Stomach (tissue), 9 donors: ENCODE data around the gene CEP85. TPM values are rescaled to one million over a fixed set of nuclear protein-coding genes. Genes with fewer than 3 reads are reported as not detected.
A peak's percentile ranks its signal among the peaks of the same experiment; 100 is the strongest.
"Not testable (repeated sequence)": the region's sequence is repeated elsewhere in the genome, so short reads cannot be mapped to it uniquely, and the experiment has no call there.

Source experiments
- DNase-seq, 2 donors: peaks; one replicate each; pipeline versions ENCODE4 v3.0.0 to v3.0.0-alpha.2; 2013 to 2019
- H3K27ac ChIP-seq, 5 donors: fragments of 200-600 bp in 4 of 5; sonication (generic) in 4 of 5; one replicate each; pipeline ENCODE4 v1.5.1; 2013 to 2019; ENCODE audit warnings: mild to moderate bottlenecking in 1 of 5, moderate library complexity in 1 of 5
- H3K27me3 ChIP-seq, 3 donors: fragments of 200-600 bp; sonication (generic); one replicate each; pipeline ENCODE4 v1.5.1; 2017 to 2019; ENCODE audit warnings: mixed run types in 1 of 3
- H3K36me3 ChIP-seq, 4 donors: fragments of 200-600 bp; sonication (generic); 1 replicate in 3 of 4; 2 replicates in 1 of 4; pipeline ENCODE4 v1.5.1; 2016 to 2019
- H3K4me1 ChIP-seq, 4 donors: fragments of 200-600 bp; sonication (generic); one replicate each; pipeline ENCODE4 v1.5.1; 2016 to 2019
- H3K4me3 ChIP-seq, 4 donors: fragments of 200-600 bp; sonication (generic) in 3 of 4; one replicate each; pipeline ENCODE4 v1.5.1; 2016 to 2019; ENCODE audit warnings: mild to moderate bottlenecking in 1 of 4
- H3K9me3 ChIP-seq, 4 donors: fragments of 200-600 bp; sonication (generic); one replicate each; pipeline ENCODE4 v1.5.1; 2016 to 2019
- CTCF ChIP-seq, 7 experiments: fragments of 450-650 bp in 4 of 7; fragments of 200-600 bp in 3 of 7; sonication (generic) in 3 of 7; IDR thresholded peaks; one replicate each; pipeline ENCODE4 v1.5.1; 2016 to 2019; ENCODE audit warnings: antibody characterized with exemption in 7 of 7, control low read depth in 2 of 7, mild to moderate bottlenecking in 1 of 7
- EP300 ChIP-seq: sonication (generic); formaldehyde crosslinking; IDR thresholded peaks from one replicate; pipeline ENCODE4 v1.6.1; 2017; ENCODE audit warnings: antibody characterized with exemption
- POLR2A ChIP-seq, 4 donors: fragments of 450-650 bp; IDR thresholded peaks; one replicate each; pipeline ENCODE4 v1.6.1; 2016; ENCODE audit warnings: antibody characterized with exemption in 4 of 4, control low read depth in 2 of 4, mild to moderate bottlenecking in 1 of 4, moderate library complexity in 1 of 4
- POLR2AphosphoS5 ChIP-seq, 3 donors: sonication (generic); formaldehyde crosslinking; IDR thresholded peaks; one replicate each; pipeline ENCODE4 v1.6.1; 2016; ENCODE audit warnings: antibody characterized with exemption in 3 of 3
- WGBS, 5 donors: extraction: QIAGEN DNeasy Blood & Tissue Kit in 3 of 5; methylation state at CpG; one replicate each; pipeline versions ENCODE4 v1.1.5 to v1.1.7; 2013 to 2018; 5-methylcytosine and 5-hydroxymethylcytosine counted together
- intact Hi-C: fragments of 100-400 bp; cut with DNase I; formaldehyde crosslinking; loops from one replicate; pipeline ENCODE4 v1.15.1; 2023; ENCODE audit warnings: low total_unique reads
- polyA plus RNA-seq, 3 donors: library from polyadenylated mRNA; stranded (reverse); fragments of 200-250 nt; gene quantifications; one replicate each; pipeline ENCODE4 v1.2.3, GENCODE V29; 2013
- total RNA-seq, 5 donors: library from RNA; depleted of rRNA; stranded (reverse); fragments of >200 nt; gene quantifications; one replicate each; pipeline versions ENCODE4 v1.1.0 to v1.2.3, GENCODE V29; 2014 to 2016
- donor health status: healthy with polysubstance abuse.
- donor health status: Bipolar disorder and iron deficiency.
- donor health status: healthy.

Gene CEP85
- total and polyA plus RNA-seq, 8 donors: 0.58 to 21.0 (median 5.9) TPM

GRCh38 chr1:26290122-26290881 is 56.3 kb downstream of the CEP85 start:
- Histone ChIP-seq H3K36me3 (peaks cover 0 to 5% (median 1%) of the 10 kb centered on the region in 4 donors), H3K27me3 (no peaks in the 10 kb centered on the region), H3K4me1 (peaks cover 15 to 70% (median 29%) of the 10 kb centered on the region in 4 donors), H3K9me3 (no peaks in the 10 kb centered on the region), H3K27ac (peak overlapping the region; percentile 41 to 100 (median 67)), H3K4me3 (no peak overlapping the region)
- intact Hi-C loops: no loop called here
- WGBS, 5 donors: 70 to 91% (median 74%) methylated on average over 9 to 11 of the region's 11 CpGs
- peak in 1 of 2 donors; percentile 19 for DNase-seq
- TF ChIP-seq POLR2AphosphoS5 (IDR thresholded peaks at IDR 0.05): no peak
- no peak for TF ChIP-seq CTCF (IDR thresholded peaks at IDR 0.05)
- no peak for TF ChIP-seq POLR2A (IDR thresholded peaks at IDR 0.05)
- no peak for TF ChIP-seq EP300

- Histone ChIP-seq H3K27me3 (no peaks in the 10 kb centered on the region), H3K36me3 (peaks cover 0 to 8% (median 3%) of the 10 kb centered on the region in 4 donors), H3K4me1 (peaks cover 12 to 65% (median 24%) of the 10 kb centered on the region in 4 donors), H3K4me3 (no peak overlapping the region), H3K27ac (peak overlapping the region; percentile 40 to 100 (median 67)), H3K9me3 (no peaks in the 10 kb centered on the region)
- no peak for TF ChIP-seq POLR2AphosphoS5 (IDR thresholded peaks at IDR 0.05)
- 70 to 85% (median 82%) methylated on average over 9 to 11 of the region's 11 CpGs for WGBS, 5 donors
- peak in 1 of 2 donors; percentile 21 for DNase-seq
- intact Hi-C loops: no loop called here
Measured at GRCh38 chr1:26290882-26291261, 56.9 kb downstream of the CEP85 start.

- 92 to 97% (median 96%) methylated on average over 3 of the region's 3 CpGs; no CpG with 5 or more reads in 1 of the 5 donors for WGBS, 5 donors
Measured at GRCh38 chr1:26291433-26291832, 57.4 kb downstream of the CEP85 start.

GRCh38 chr1:26291939-26292338 is 57.9 kb downstream of the CEP85 start:
- no peaks in the 10 kb centered on the region for H3K27me3 ChIP-seq
- no peak for DNase-seq
- no peak overlapping the region for H3K27ac ChIP-seq
- no peak overlapping the region for H3K4me3 ChIP-seq
- H3K4me1 ChIP-seq: peaks cover 12 to 54% (median 20%) of the 10 kb centered on the region in 4 donors
- intact Hi-C loops: no loop called here
- H3K36me3 ChIP-seq: peaks cover 0 to 19% (median 8%) of the 10 kb centered on the region in 4 donors
- H3K9me3 ChIP-seq: no peaks in the 10 kb centered on the region
- TF ChIP-seq EP300 (no peak), POLR2AphosphoS5 (IDR thresholded peaks at IDR 0.05) (no peak)
- 90 to 98% (median 92%) methylated on average over 4 of the region's 4 CpGs for WGBS, 5 donors

More at GRCh38 chr1:26291433-26291832, 57.4 kb downstream of the CEP85 start:
- TF ChIP-seq POLR2A (IDR thresholded peaks at IDR 0.05): no peak
- Histone ChIP-seq H3K4me3 (no peak overlapping the region), H3K27me3 (no peaks in the 10 kb centered on the region), H3K4me1 (peaks cover 12 to 59% (median 21%) of the 10 kb centered on the region in 4 donors), H3K27ac (peak overlapping the region; percentile 23 to 100 (median 67)), H3K9me3 (no peaks in the 10 kb centered on the region), H3K36me3 (peaks cover 0 to 14% (median 5%) of the 10 kb centered on the region in 4 donors)
- DNase-seq: no peak
- intact Hi-C loops: no loop called here

- intact Hi-C loops, H3K9me3 ChIP-seq, H3K27me3 ChIP-seq, DNase-seq, H3K27ac ChIP-seq, H3K4me3 ChIP-seq: not testable (repeated sequence)
- Histone ChIP-seq H3K4me1 (peaks cover 12 to 46% (median 20%) of the 10 kb centered on the region in 4 donors), H3K36me3 (peaks cover 0 to 27% (median 12%) of the 10 kb centered on the region in 4 donors)
- WGBS, 5 donors: 86 to 98% (median 89%) methylated on average over 5 of the region's 5 CpGs
Measured at GRCh38 chr1:26292735-26293134, 58.7 kb downstream of the CEP85 start.

- TF ChIP-seq POLR2A (IDR thresholded peaks at IDR 0.05): no peak
- no peak for TF ChIP-seq POLR2AphosphoS5 (IDR thresholded peaks at IDR 0.05)
- Histone ChIP-seq H3K9me3 (no peaks in the 10 kb centered on the region), H3K36me3 (peaks cover 0 to 27% (median 12%) of the 10 kb centered on the region in 4 donors), H3K27ac (no peak overlapping the region), H3K4me1 (peaks cover 3 to 40% (median 14%) of the 10 kb centered on the region in 4 donors), H3K27me3 (no peaks in the 10 kb centered on the region), H3K4me3 (no peak overlapping the region)
- intact Hi-C loops: no loop called here
- WGBS, 5 donors: 79 to 86% (median 83%) methylated on average over 10 to 11 of the region's 11 CpGs
- no peak for DNase-seq
Measured at GRCh38 chr1:26293911-26294463, 60.0 kb downstream of the CEP85 start.
